ENCODE results near the gene NF1.
"Not testable (repeated sequence)": the region's sequence is repeated elsewhere in the genome, so short reads cannot be mapped to it uniquely, and the experiment has no call there.

NF1 gene

DNA sequence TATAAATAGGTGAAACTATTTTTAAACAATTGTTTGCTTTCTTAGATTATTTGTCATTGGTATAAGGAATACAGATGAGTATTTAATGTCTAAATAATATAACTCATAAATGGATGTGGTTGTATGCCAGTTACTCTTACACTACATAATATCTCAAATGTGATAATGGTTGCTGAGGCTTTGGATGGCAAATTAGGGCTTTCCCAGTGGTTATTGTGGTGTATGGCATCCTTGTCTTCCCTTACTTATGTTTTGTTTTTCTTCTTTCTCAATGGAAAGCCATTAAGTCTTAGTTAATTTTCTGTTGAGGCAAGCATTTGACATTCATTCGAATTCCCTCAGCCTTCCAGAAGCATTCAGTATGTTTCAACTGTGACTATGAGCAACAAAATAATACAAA lies 191.8 kb downstream of the NF1 start:
- DNase-seq (ENCODE audit: low spot score) = no peak
- no peak overlapping the region for H3K4ac ChIP-seq (ENCODE audit: low read length)
- H3K18ac ChIP-seq (ENCODE audit: low read length) = no peak overlapping the region
- H3K27me3 ChIP-seq (ENCODE audit: control insufficient read depth in 3 of 3, insufficient read depth in 3 of 3, low read depth in 1 of 3, low read length in 3 of 3) = no peaks in the 10 kb centered on the region
- H3K4me1 ChIP-seq (ENCODE audit: control insufficient read depth in 2 of 2, insufficient read depth in 1 of 2, low read depth in 1 of 2, low read length in 2 of 2) = no peaks in the 10 kb centered on the region
- no peak overlapping the region for H3K23ac ChIP-seq (ENCODE audit: low read depth, low read length, poor library complexity)
- no peak overlapping the region for H2AFZ ChIP-seq (ENCODE audit: low read length)
- H3K27ac ChIP-seq (replicated peaks; ENCODE audit: low read length) = no peak overlapping the region
- H3K4me3 ChIP-seq (ENCODE audit: low read length in 2 of 2) = no peak overlapping the region
- H3K36me3 ChIP-seq (replicated peaks in 1 of 2; ENCODE audit: control insufficient read depth in 2 of 2, insufficient read depth in 2 of 2, low read length in 2 of 2) = peaks cover 0 to 25% of the 10 kb centered on the region in 2 donors
- H2BK120ac ChIP-seq (ENCODE audit: low read depth, low read length) = no peak overlapping the region
- no peak overlapping the region for H4K8ac ChIP-seq (ENCODE audit: low read depth, low read length)
- no peak overlapping the region for H3K9ac ChIP-seq (ENCODE audit: low read depth, low read length, poor library complexity)
- no peaks in the 10 kb centered on the region for H3K79me1 ChIP-seq (ENCODE audit: low read depth, low read length)
- no peak overlapping the region for H2BK5ac ChIP-seq (ENCODE audit: low read length)
- no peak overlapping the region for H4K91ac ChIP-seq (ENCODE audit: low read depth, low read length, poor library complexity)
- no peaks in the 10 kb centered on the region for H3K9me3 ChIP-seq (replicated peaks in 1 of 2; ENCODE audit: control insufficient read depth in 2 of 2, insufficient read depth in 1 of 2, low read depth in 1 of 2, low read length in 2 of 2)
- no peak overlapping the region for H3K4me2 ChIP-seq (ENCODE audit: insufficient read depth, low read length, poor library complexity, severe bottlenecking)
- H2BK15ac ChIP-seq (ENCODE audit: low read length) = no peak overlapping the region
- no peak overlapping the region for H3K14ac ChIP-seq (ENCODE audit: low read length)
- H2BK12ac ChIP-seq (ENCODE audit: low read length) = no peak overlapping the region
- no peak overlapping the region for H2AK5ac ChIP-seq (ENCODE audit: low read depth, low read length)
- WGBS, 2 donors (ENCODE audit: extremely low coverage in 2 of 2, insufficient read length in 2 of 2, insufficient replicate concordance in 1 of 2) = no CpG with 5 or more reads among the region's 1 CpG

- H4K8ac ChIP-seq (ENCODE audit: low read depth, low read length); H3K18ac ChIP-seq (ENCODE audit: low read length); H2BK15ac ChIP-seq (ENCODE audit: low read length); H2BK5ac ChIP-seq (ENCODE audit: low read length); H3K9ac ChIP-seq (ENCODE audit: low read depth, low read length, poor library complexity); H3K4ac ChIP-seq (ENCODE audit: low read length); H2BK12ac ChIP-seq (ENCODE audit: low read length); DNase-seq (ENCODE audit: low spot score); H3K79me1 ChIP-seq (ENCODE audit: low read depth, low read length); H3K27ac ChIP-seq (replicated peaks; ENCODE audit: low read length); H4K91ac ChIP-seq (ENCODE audit: low read depth, low read length, poor library complexity); H2AK5ac ChIP-seq (ENCODE audit: low read depth, low read length); H3K4me2 ChIP-seq (ENCODE audit: insufficient read depth, low read length, poor library complexity, severe bottlenecking); H3K27me3 ChIP-seq (ENCODE audit: control insufficient read depth in 3 of 3, insufficient read depth in 3 of 3, low read depth in 1 of 3, low read length in 3 of 3); H3K4me3 ChIP-seq (ENCODE audit: low read length in 2 of 2); H2BK120ac ChIP-seq (ENCODE audit: low read depth, low read length); H3K9me3 ChIP-seq (replicated peaks in 1 of 2; ENCODE audit: control insufficient read depth in 2 of 2, insufficient read depth in 1 of 2, low read depth in 1 of 2, low read length in 2 of 2); H3K23ac ChIP-seq (ENCODE audit: low read depth, low read length, poor library complexity); H3K14ac ChIP-seq (ENCODE audit: low read length); H2AFZ ChIP-seq (ENCODE audit: low read length); H3K4me1 ChIP-seq (ENCODE audit: control insufficient read depth in 2 of 2, insufficient read depth in 1 of 2, low read depth in 1 of 2, low read length in 2 of 2): not testable (repeated sequence)
- H3K36me3 ChIP-seq (replicated peaks in 1 of 2; ENCODE audit: control insufficient read depth in 2 of 2, insufficient read depth in 2 of 2, low read length in 2 of 2) = peaks cover 3 to 28% of the 10 kb centered on the region in 2 donors
- WGBS, 2 donors (ENCODE audit: extremely low coverage in 2 of 2, insufficient read length in 2 of 2, insufficient replicate concordance in 1 of 2) = no CpG with 5 or more reads among the region's 1 CpG
Observed at GRCh38 chr17:31287932-31288331, 193.2 kb downstream of the NF1 start.

DNA sequence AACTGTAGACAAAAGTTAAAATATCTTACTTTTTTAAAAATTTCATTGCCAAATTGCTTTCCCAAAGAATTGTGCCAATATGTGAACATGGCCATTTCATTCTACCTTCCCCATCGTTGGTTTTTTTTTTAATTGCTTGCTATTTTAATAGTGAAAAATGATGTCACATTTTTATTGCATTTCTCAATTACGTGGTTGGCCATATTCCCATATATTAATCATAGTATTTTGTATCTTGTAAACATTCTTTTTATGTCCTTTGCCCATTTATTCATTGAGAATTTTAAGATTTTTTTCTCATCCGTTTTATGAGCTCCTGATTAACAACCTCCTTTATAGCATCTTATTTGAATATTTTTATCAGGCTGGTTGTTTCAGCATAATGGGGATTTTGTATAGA lies 195.0 kb downstream of the NF1 start:
- no peak overlapping the region for H4K91ac ChIP-seq (ENCODE audit: low read depth, low read length, poor library complexity)
- H2AK5ac ChIP-seq (ENCODE audit: low read depth, low read length) = no peak overlapping the region
- no peak overlapping the region for H3K18ac ChIP-seq (ENCODE audit: low read length)
- no peaks in the 10 kb centered on the region for H3K9me3 ChIP-seq (replicated peaks in 1 of 2; ENCODE audit: control insufficient read depth in 2 of 2, insufficient read depth in 1 of 2, low read depth in 1 of 2, low read length in 2 of 2)
- H3K27ac ChIP-seq (replicated peaks; ENCODE audit: low read length) = no peak overlapping the region
- H2BK12ac ChIP-seq (ENCODE audit: low read length) = no peak overlapping the region
- H3K14ac ChIP-seq (ENCODE audit: low read length) = no peak overlapping the region
- DNase-seq (ENCODE audit: low spot score) = no peak
- no peaks in the 10 kb centered on the region for H3K27me3 ChIP-seq (ENCODE audit: control insufficient read depth in 3 of 3, insufficient read depth in 3 of 3, low read depth in 1 of 3, low read length in 3 of 3)
- H4K8ac ChIP-seq (ENCODE audit: low read depth, low read length) = no peak overlapping the region
- H3K79me1 ChIP-seq (ENCODE audit: low read depth, low read length) = no peaks in the 10 kb centered on the region
- H3K4me3 ChIP-seq (ENCODE audit: low read length in 2 of 2) = no peak overlapping the region
- H2BK120ac ChIP-seq (ENCODE audit: low read depth, low read length) = no peak overlapping the region
- no peak overlapping the region for H2BK15ac ChIP-seq (ENCODE audit: low read length)
- no peak overlapping the region for H3K4me2 ChIP-seq (ENCODE audit: insufficient read depth, low read length, poor library complexity, severe bottlenecking)
- WGBS, 2 donors (ENCODE audit: extremely low coverage in 2 of 2, insufficient read length in 2 of 2, insufficient replicate concordance in 1 of 2) = no CpG with 5 or more reads among the region's 3 CpGs
- H3K36me3 ChIP-seq (replicated peaks in 1 of 2; ENCODE audit: control insufficient read depth in 2 of 2, insufficient read depth in 2 of 2, low read length in 2 of 2) = peaks cover 3 to 23% of the 10 kb centered on the region in 2 donors
- H3K4me1 ChIP-seq (ENCODE audit: control insufficient read depth in 2 of 2, insufficient read depth in 1 of 2, low read depth in 1 of 2, low read length in 2 of 2) = no peaks in the 10 kb centered on the region
- no peak overlapping the region for H2AFZ ChIP-seq (ENCODE audit: low read length)
- no peak overlapping the region for H3K9ac ChIP-seq (ENCODE audit: low read depth, low read length, poor library complexity)
- no peak overlapping the region for H2BK5ac ChIP-seq (ENCODE audit: low read length)
- H3K23ac ChIP-seq (ENCODE audit: low read depth, low read length, poor library complexity) = no peak overlapping the region
- no peak overlapping the region for H3K4ac ChIP-seq (ENCODE audit: low read length)

GRCh38 chr17:31291820-31292219 lies 197.0 kb downstream of the NF1 start:
- H3K4me1 ChIP-seq (ENCODE audit: control insufficient read depth in 2 of 2, insufficient read depth in 1 of 2, low read depth in 1 of 2, low read length in 2 of 2) = peaks cover 0 to 2% of the 10 kb centered on the region in 2 donors
- no peak overlapping the region for H2AK5ac ChIP-seq (ENCODE audit: low read depth, low read length)
- H2BK15ac ChIP-seq (ENCODE audit: low read length) = no peak overlapping the region
- no peaks in the 10 kb centered on the region for H3K79me1 ChIP-seq (ENCODE audit: low read depth, low read length)
- no peaks in the 10 kb centered on the region for H3K9me3 ChIP-seq (replicated peaks in 1 of 2; ENCODE audit: control insufficient read depth in 2 of 2, insufficient read depth in 1 of 2, low read depth in 1 of 2, low read length in 2 of 2)
- no peaks in the 10 kb centered on the region for H3K27me3 ChIP-seq (ENCODE audit: control insufficient read depth in 3 of 3, insufficient read depth in 3 of 3, low read depth in 1 of 3, low read length in 3 of 3)
- H3K9ac ChIP-seq (ENCODE audit: low read depth, low read length, poor library complexity) = no peak overlapping the region
- H3K36me3 ChIP-seq (replicated peaks in 1 of 2; ENCODE audit: control insufficient read depth in 2 of 2, insufficient read depth in 2 of 2, low read length in 2 of 2) = peaks cover 3 to 20% of the 10 kb centered on the region in 2 donors
- no peak overlapping the region for H2BK5ac ChIP-seq (ENCODE audit: low read length)
- H3K23ac ChIP-seq (ENCODE audit: low read depth, low read length, poor library complexity) = no peak overlapping the region
- no peak overlapping the region for H3K27ac ChIP-seq (replicated peaks; ENCODE audit: low read length)
- H2BK12ac ChIP-seq (ENCODE audit: low read length) = no peak overlapping the region
- H3K4me3 ChIP-seq (ENCODE audit: low read length in 2 of 2) = no peak overlapping the region
- no peak overlapping the region for H2AFZ ChIP-seq (ENCODE audit: low read length)
- DNase-seq (ENCODE audit: low spot score) = no peak
- H3K4me2 ChIP-seq (ENCODE audit: insufficient read depth, low read length, poor library complexity, severe bottlenecking) = no peak overlapping the region
- H3K18ac ChIP-seq (ENCODE audit: low read length) = no peak overlapping the region
- no peak overlapping the region for H4K91ac ChIP-seq (ENCODE audit: low read depth, low read length, poor library complexity)
- no peak overlapping the region for H3K4ac ChIP-seq (ENCODE audit: low read length)
- no peak overlapping the region for H4K8ac ChIP-seq (ENCODE audit: low read depth, low read length)
- H2BK120ac ChIP-seq (ENCODE audit: low read depth, low read length) = no peak overlapping the region
- H3K14ac ChIP-seq (ENCODE audit: low read length) = no peak overlapping the region
